ENCODE data around the gene ADGRL3.

DNA sequence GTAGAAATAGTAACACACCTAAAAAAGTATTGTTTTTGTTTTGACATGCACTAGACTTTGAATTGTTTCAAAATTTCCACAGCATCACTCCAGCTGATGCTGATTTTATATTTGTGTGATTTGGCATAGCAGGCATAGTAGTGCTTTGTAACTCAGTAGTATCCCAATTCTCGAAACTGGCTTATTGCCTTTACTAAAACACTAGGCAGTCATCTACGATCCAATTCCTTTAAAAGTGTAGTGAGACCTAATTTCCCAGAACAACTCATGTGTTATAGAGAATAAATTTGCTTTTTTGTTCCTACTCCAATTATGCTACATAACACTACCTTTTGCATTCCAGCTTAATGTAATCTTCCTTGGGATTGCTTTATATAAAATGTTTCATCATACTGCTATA lies 797.7 kb downstream of the ADGRL3 start:
- TF ChIP-seq, protein P1, sequence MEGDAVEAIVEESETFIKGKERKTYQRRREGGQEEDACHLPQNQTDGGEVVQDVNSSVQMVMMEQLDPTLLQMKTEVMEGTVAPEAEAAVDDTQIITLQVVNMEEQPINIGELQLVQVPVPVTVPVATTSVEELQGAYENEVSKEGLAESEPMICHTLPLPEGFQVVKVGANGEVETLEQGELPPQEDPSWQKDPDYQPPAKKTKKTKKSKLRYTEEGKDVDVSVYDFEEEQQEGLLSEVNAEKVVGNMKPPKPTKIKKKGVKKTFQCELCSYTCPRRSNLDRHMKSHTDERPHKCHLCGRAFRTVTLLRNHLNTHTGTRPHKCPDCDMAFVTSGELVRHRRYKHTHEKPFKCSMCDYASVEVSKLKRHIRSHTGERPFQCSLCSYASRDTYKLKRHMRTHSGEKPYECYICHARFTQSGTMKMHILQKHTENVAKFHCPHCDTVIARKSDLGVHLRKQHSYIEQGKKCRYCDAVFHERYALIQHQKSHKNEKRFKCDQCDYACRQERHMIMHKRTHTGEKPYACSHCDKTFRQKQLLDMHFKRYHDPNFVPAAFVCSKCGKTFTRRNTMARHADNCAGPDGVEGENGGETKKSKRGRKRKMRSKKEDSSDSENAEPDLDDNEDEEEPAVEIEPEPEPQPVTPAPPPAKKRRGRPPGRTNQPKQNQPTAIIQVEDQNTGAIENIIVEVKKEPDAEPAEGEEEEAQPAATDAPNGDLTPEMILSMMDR (IDR thresholded peaks at IDR 0.05): no peak
- TF ChIP-seq POLR2A (IDR thresholded peaks at IDR 0.05; ENCODE audit: low read depth) (no peak), EP300 (IDR thresholded peaks at IDR 0.05) (no peak)

Measured in esophagus muscularis mucosa (tissue), 4 donors.